ENCODE measurements around the gene SLC16A13.

SLC16A13 gene

GRCh38 chr17:7019839-7020519, 15.8 kb upstream of the SLC16A13 start:
- DNase-seq (ENCODE audit: low spot score in 2 of 2) (no peak), ATAC-seq (no peak)
- Mint-ChIP-seq H3K4me3 (no peak overlapping the region), H3K27ac (peak overlapping the region; percentile 96), H3K9me3 (no peaks in the 10 kb centered on the region), H3K4me1 (peaks cover 90% of the 10 kb centered on the region), H3K36me3 (peaks cover 54% of the 10 kb centered on the region)

- Mint-ChIP-seq H3K4me1 (peaks cover 84% of the 10 kb centered on the region), H3K27ac (peak overlapping the region; percentile 96)
- no peak for DNase-seq (ENCODE audit: low spot score in 2 of 2)
These were observed 14.7 kb upstream of the SLC16A13 start for GRCh38 chr17:7020894-7021664.

GRCh38 chr17:7021993-7022778, 13.6 kb upstream of the SLC16A13 start:
- Mint-ChIP-seq H3K36me3 (peaks cover 32% of the 10 kb centered on the region), H3K9me3 (no peaks in the 10 kb centered on the region), H3K4me1 (peaks cover 73% of the 10 kb centered on the region), H3K4me3 (peak overlapping the region; percentile 77), H3K27ac (peak overlapping the region; percentile 96)
- ATAC-seq, result peak; percentile 82
- peak; percentile 94 to 95 for DNase-seq (ENCODE audit: low spot score in 2 of 2)

More at GRCh38 chr17:7020894-7021664, 14.7 kb upstream of the SLC16A13 start:
- Mint-ChIP-seq H3K9me3 (no peaks in the 10 kb centered on the region), H3K36me3 (peaks cover 43% of the 10 kb centered on the region), H3K4me3 (peak overlapping the region; percentile 77)
- no peak for ATAC-seq

- Mint-ChIP-seq H3K27ac (peak within 1 kb of the TSS; percentile 96), H3K4me3 (peak within 1 kb of the TSS; percentile 77), H3K36me3 (peaks cover 25% of the 10 kb centered on the region), H3K9me3 (no peaks in the 10 kb centered on the region), H3K4me1 (peaks cover 65% of the 10 kb centered on the region)
- DNase-seq (ENCODE audit: low spot score in 2 of 2) (no peak), ATAC-seq (no peak)
These were observed 12.8 kb upstream of the SLC16A13 start, which contains the start of gene BCL6B for GRCh38 chr17:7022781-7023571. Gene BCL6B, plus strand, starts transcription at chr17:7023050. Its CDS starts 622 bp downstream, at chr17:7023672.

GRCh38 chr17:7023576-7024401, 12.0 kb upstream of the SLC16A13 start:
- Mint-ChIP-seq H3K4me1 (peaks cover 58% of the 10 kb centered on the region), H3K9me3 (no peaks in the 10 kb centered on the region), H3K27ac (peak overlapping the region; percentile 96), H3K4me3 (peak overlapping the region; percentile 77), H3K36me3 (peaks cover 25% of the 10 kb centered on the region)
- DNase-seq (ENCODE audit: low spot score in 2 of 2), result peak; percentile 94 to 98
- peak; percentile 85 for ATAC-seq

GRCh38 chr17:7024402-7024785, 11.4 kb upstream of the SLC16A13 start:
- ATAC-seq (no peak), DNase-seq (ENCODE audit: low spot score in 2 of 2) (no peak)
- no peak overlapping the region for H3K27ac Mint-ChIP-seq
- peaks cover 58% of the 10 kb centered on the region for H3K4me1 Mint-ChIP-seq
- no peaks in the 10 kb centered on the region for H3K9me3 Mint-ChIP-seq
- H3K4me3 Mint-ChIP-seq, result no peak overlapping the region
- H3K36me3 Mint-ChIP-seq, result peaks cover 25% of the 10 kb centered on the region

GRCh38 chr17:7025245-7025644, 10.6 kb upstream of the SLC16A13 start:
- ATAC-seq (no peak), DNase-seq (ENCODE audit: low spot score in 2 of 2) (no peak)
- no peaks in the 10 kb centered on the region for H3K9me3 Mint-ChIP-seq
- peaks cover 62% of the 10 kb centered on the region for H3K4me1 Mint-ChIP-seq
- H3K4me3 Mint-ChIP-seq, result no peak overlapping the region
- no peak overlapping the region for H3K27ac Mint-ChIP-seq
- H3K36me3 Mint-ChIP-seq, result peaks cover 25% of the 10 kb centered on the region

GRCh38 chr17:7026471-7027115, 9.2 kb upstream of the SLC16A13 start:
- no peak for ATAC-seq

GRCh38 chr17:7027335-7027734, 8.5 kb upstream of the SLC16A13 start:
- no peak for ATAC-seq
- H3K27ac Mint-ChIP-seq, result peak overlapping the region; percentile 86
- no peak overlapping the region for H3K4me3 Mint-ChIP-seq

More at GRCh38 chr17:7026471-7027115, 9.2 kb upstream of the SLC16A13 start:
- no peak overlapping the region for H3K4me3 Mint-ChIP-seq
- DNase-seq (ENCODE audit: low spot score in 2 of 2), result no peak
- H3K4me1 Mint-ChIP-seq, result peaks cover 56% of the 10 kb centered on the region
- no peaks in the 10 kb centered on the region for H3K9me3 Mint-ChIP-seq
- H3K36me3 Mint-ChIP-seq, result peaks cover 18% of the 10 kb centered on the region
- H3K27ac Mint-ChIP-seq, result peak overlapping the region; percentile 40

GRCh38 chr17:7029096-7029495, 6.7 kb upstream of the SLC16A13 start:
- peak overlapping the region; percentile 86 for H3K27ac Mint-ChIP-seq
- H3K9me3 Mint-ChIP-seq, result no peaks in the 10 kb centered on the region
- ATAC-seq, result no peak
- peaks cover 2% of the 10 kb centered on the region for H3K36me3 Mint-ChIP-seq
- no peak for DNase-seq (ENCODE audit: low spot score in 2 of 2)
- H3K4me3 Mint-ChIP-seq, result peak overlapping the region; percentile 49
- peaks cover 52% of the 10 kb centered on the region for H3K4me1 Mint-ChIP-seq

More at GRCh38 chr17:7027335-7027734, 8.5 kb upstream of the SLC16A13 start:
- Mint-ChIP-seq H3K4me1 (peaks cover 55% of the 10 kb centered on the region), H3K9me3 (no peaks in the 10 kb centered on the region), H3K36me3 (peaks cover 16% of the 10 kb centered on the region)
- DNase-seq (ENCODE audit: low spot score in 2 of 2), result no peak

- H3K4me3 Mint-ChIP-seq, result peak overlapping the region; percentile 49
- no peaks in the 10 kb centered on the region for H3K36me3 Mint-ChIP-seq
- DNase-seq (ENCODE audit: low spot score in 2 of 2) (no peak), ATAC-seq (peak; percentile 76)
- peak overlapping the region; percentile 86 for H3K27ac Mint-ChIP-seq
- peaks cover 54% of the 10 kb centered on the region for H3K4me1 Mint-ChIP-seq
- no peaks in the 10 kb centered on the region for H3K9me3 Mint-ChIP-seq
These were observed 6.2 kb upstream of the SLC16A13 start for GRCh38 chr17:7029659-7030058.

GRCh38 chr17:7034955-7035590, 742 bp upstream of the SLC16A13 start:
- no peak for DNase-seq (ENCODE audit: low spot score in 2 of 2)
- Mint-ChIP-seq H3K4me1 (peaks cover 73% of the 10 kb centered on the region), H3K27ac (peak overlapping the region; percentile 99), H3K36me3 (peaks cover 19% of the 10 kb centered on the region), H3K9me3 (no peaks in the 10 kb centered on the region), H3K4me3 (peak overlapping the region; percentile 95)
- ATAC-seq, result peak; percentile 71
